H9 (cell line): ENCODE measurements around the gene PLSCR2. TPM values are rescaled to one million over a fixed set of nuclear protein-coding genes. Genes with fewer than 3 reads are reported as not detected.

Experiments used
- DNase-seq: peaks from one replicate; pipeline ENCODE4 v3.0.0-alpha.2; 2017
- H2AFZ ChIP-seq: one replicate; pipeline ENCODE4 v1.6.1; 2013; ENCODE audit warnings: mild to moderate bottlenecking, low read length, control low read depth, moderate library complexity
- H2AK5ac ChIP-seq: 2 replicates; pipeline ENCODE4 v1.6.1; 2013; ENCODE audit warnings: low read length, control low read depth, mixed read lengths; ENCODE audit not compliant: insufficient read length
- H2BK120ac ChIP-seq: one replicate; pipeline ENCODE4 v1.6.1; 2013; ENCODE audit warnings: low read depth, mild to moderate bottlenecking, low read length, control low read depth, inconsistent platforms; ENCODE audit not compliant: poor library complexity, severe bottlenecking
- H2BK12ac ChIP-seq: 2 replicates; pipeline ENCODE4 v1.6.1; 2013; ENCODE audit warnings: low read length, control low read depth, mixed read lengths, low read depth; ENCODE audit not compliant: insufficient read length
- H2BK15ac ChIP-seq: 2 replicates; pipeline ENCODE4 v1.6.1; 2013; ENCODE audit warnings: low read depth, low read length, control low read depth
- H2BK20ac ChIP-seq: one replicate; pipeline ENCODE4 v1.6.1; 2013; ENCODE audit warnings: low read depth, mild to moderate bottlenecking, low read length, control low read depth, inconsistent platforms; ENCODE audit not compliant: poor library complexity, severe bottlenecking
- H2BK5ac ChIP-seq: 2 replicates; pipeline ENCODE4 v1.6.1; 2013; ENCODE audit warnings: low read length, control low read depth, mixed read lengths; ENCODE audit not compliant: insufficient read length
- H3K14ac ChIP-seq: 2 replicates; pipeline ENCODE4 v1.6.1; 2013; ENCODE audit warnings: low read length, control low read depth; ENCODE audit not compliant: insufficient read depth
- H3K18ac ChIP-seq: 2 replicates; pipeline ENCODE4 v1.6.1; 2013; ENCODE audit warnings: low read depth, mild to moderate bottlenecking, mixed read lengths, low read length, control low read depth; ENCODE audit not compliant: insufficient read length
- H3K23ac ChIP-seq: 2 replicates; pipeline ENCODE4 v1.6.1; 2013; ENCODE audit warnings: low read length, control low read depth, mixed read lengths, low read depth; ENCODE audit not compliant: insufficient read length
- H3K23me2 ChIP-seq: 2 replicates; pipeline ENCODE4 v1.6.1; 2013; ENCODE audit warnings: low read depth, mild to moderate bottlenecking, mixed read lengths, low read length, control low read depth; ENCODE audit not compliant: insufficient read length, poor library complexity, severe bottlenecking
- H3K27ac ChIP-seq: 2 replicates; pipeline ENCODE4 v1.5.1; 2013; ENCODE audit warnings: low read length, control low read depth, mixed read lengths, low read depth; ENCODE audit not compliant: insufficient read length
- H3K27me3 ChIP-seq: 2 replicates; pipeline ENCODE4 v1.6.1; 2013; ENCODE audit warnings: low read length, control low read depth, inconsistent platforms; ENCODE audit not compliant: insufficient read depth
- H3K4ac ChIP-seq: 2 replicates; pipeline ENCODE4 v1.6.1; 2013; ENCODE audit warnings: low read depth, mild to moderate bottlenecking, control low read depth, inconsistent platforms, low read length, moderate library complexity
- H3K4me1 ChIP-seq: 2 replicates; pipeline ENCODE4 v1.6.1; 2013; ENCODE audit warnings: low read length, control low read depth, inconsistent platforms; ENCODE audit not compliant: insufficient read depth
- H3K4me2 ChIP-seq: 2 replicates; pipeline ENCODE4 v1.6.1; 2013; ENCODE audit warnings: low read length, control low read depth, mixed read lengths; ENCODE audit not compliant: insufficient read length, insufficient read depth
- H3K56ac ChIP-seq: 2 replicates; pipeline ENCODE4 v1.6.1; 2013; ENCODE audit warnings: low read depth, mild to moderate bottlenecking, mixed read lengths, low read length, control low read depth; ENCODE audit not compliant: insufficient read length
- H3K79me1 ChIP-seq: 2 replicates; pipeline ENCODE4 v1.6.1; 2013; ENCODE audit warnings: low read depth, mild to moderate bottlenecking, moderate library complexity, low read length, control low read depth, inconsistent platforms; ENCODE audit not compliant: insufficient read depth, poor library complexity, severe bottlenecking
- H3K79me2 ChIP-seq: 2 replicates; pipeline ENCODE4 v1.6.1; 2013; ENCODE audit warnings: low read length, control low read depth, inconsistent platforms; ENCODE audit not compliant: insufficient read depth
- H3K9ac ChIP-seq: 2 replicates; pipeline ENCODE4 v1.6.1; 2013; ENCODE audit warnings: low read length, control low read depth, mixed read lengths; ENCODE audit not compliant: insufficient read length; ENCODE audit errors: extremely low read depth
- H3K9me3 ChIP-seq: one replicate; pipeline ENCODE4 v1.6.1; 2013; ENCODE audit warnings: low read depth, low read length, inconsistent platforms; ENCODE audit not compliant: control insufficient read depth
- H3T11ph ChIP-seq: one replicate; pipeline ENCODE4 v1.6.1; 2013; ENCODE audit warnings: mild to moderate bottlenecking, low read length, control low read depth, inconsistent platforms
- H4K20me1 ChIP-seq: one replicate; pipeline ENCODE4 v1.6.1; 2013; ENCODE audit not compliant: control insufficient read depth, insufficient read length, insufficient read depth
- H4K5ac ChIP-seq: 2 replicates; pipeline ENCODE4 v1.6.1; 2013; ENCODE audit warnings: low read depth, mild to moderate bottlenecking, mixed read lengths, low read length, control low read depth; ENCODE audit not compliant: insufficient read length
- H4K8ac ChIP-seq: replicated peaks from 2 replicates; pipeline ENCODE4 v1.6.1; 2013; ENCODE audit warnings: low read length, control low read depth, mixed read lengths, low read depth; ENCODE audit not compliant: insufficient read length
- H4K91ac ChIP-seq: 2 replicates; pipeline ENCODE4 v1.6.1; 2013; ENCODE audit warnings: low read depth, mild to moderate bottlenecking, moderate library complexity, mixed read lengths, low read length, control low read depth; ENCODE audit not compliant: insufficient read length
- H3K27ac Mint-ChIP-seq, 3 experiments: 2 replicates in 2 of 3; 3 replicates in 1 of 3; pipeline ENCODE4 v1.8.0; 2020 to 2021; ENCODE audit warnings: mixed read lengths in 3 of 3, mild to moderate bottlenecking in 1 of 3, moderate library complexity in 1 of 3
- H3K27me3 Mint-ChIP-seq: 2 replicates; pipeline ENCODE4 v1.8.0; 2021; ENCODE audit warnings: low read depth, mild to moderate bottlenecking, moderate library complexity, mixed read lengths
- H3K36me3 Mint-ChIP-seq, 3 experiments: 2 replicates in 2 of 3; 3 replicates in 1 of 3; pipeline ENCODE4 v1.8.0; 2020 to 2021; ENCODE audit warnings: low read depth in 3 of 3, mixed read lengths in 3 of 3; ENCODE audit not compliant: insufficient read depth in 1 of 3
- H3K4me1 Mint-ChIP-seq, 2 experiments: 2 replicates each; pipeline ENCODE4 v1.8.0; 2020; ENCODE audit warnings: mixed read lengths in 2 of 2
- H3K4me3 Mint-ChIP-seq, 2 experiments: 2 replicates in 1 of 2; 3 replicates in 1 of 2; pipeline ENCODE4 v1.8.0; 2020 to 2021; ENCODE audit warnings: mild to moderate bottlenecking in 2 of 2, mixed read lengths in 2 of 2, moderate library complexity in 1 of 2
- H3K9me3 Mint-ChIP-seq, 2 experiments: 2 replicates in 1 of 2; 3 replicates in 1 of 2; pipeline ENCODE4 v1.8.0; 2020; ENCODE audit warnings: mild to moderate bottlenecking in 2 of 2, mixed read lengths in 2 of 2, moderate library complexity in 1 of 2
- WGBS: extraction: QIAGEN DNeasy Blood & Tissue Kit; methylation state at CpG from one replicate; pipeline ENCODE4 v1.1.7; 2013; ENCODE audit warnings: missing lambda C conversion rate, low lambda C conversion rate, mixed read lengths; ENCODE audit not compliant: insufficient read length; ENCODE audit errors: extremely low coverage; 5-methylcytosine and 5-hydroxymethylcytosine counted together
- total RNA-seq: library from RNA; stranded (reverse); gene quantifications from 2 replicates; pipeline ENCODE4 v1.2.1, GENCODE V29; 2021
- TF ChIP-seq, protein P1 (sequence below): fragments of 200-600 bp; sonication (generic); conservative IDR thresholded peaks from 3 replicates; pipeline ENCODE4 v1.8.0; 2021; ENCODE audit warnings: antibody characterized with exemption, mild to moderate bottlenecking

The PLSCR2 gene
- total RNA-seq, 1 experiment from 2014 or later = not detected

DNA sequence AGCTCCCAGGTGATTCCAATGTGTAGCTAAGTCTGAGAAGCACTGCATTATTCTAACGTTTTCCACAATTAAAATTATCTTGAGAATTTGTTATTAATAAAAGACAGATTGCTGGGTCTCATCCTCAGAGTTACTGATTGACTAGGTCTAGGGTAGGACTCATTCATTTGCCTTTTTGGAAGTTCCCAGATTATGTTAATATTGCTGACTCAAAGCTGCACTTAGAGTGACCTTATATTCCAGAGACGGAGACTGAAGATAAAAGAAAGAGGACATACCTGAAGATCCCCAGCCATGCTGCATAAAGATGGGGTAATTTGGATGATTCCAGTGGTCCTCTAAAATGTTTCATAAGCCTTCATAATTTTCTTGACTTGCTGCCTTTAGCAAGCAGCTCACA is 81.8 kb downstream of the PLSCR2 start:
- no peak overlapping the region for H2BK120ac ChIP-seq
- no peaks in the 10 kb centered on the region for H3K4me1 ChIP-seq
- no peaks in the 10 kb centered on the region for H3K27me3 Mint-ChIP-seq
- no peaks in the 10 kb centered on the region for H3K79me1 ChIP-seq
- H2BK12ac ChIP-seq = no peak overlapping the region
- no peak overlapping the region for H3K14ac ChIP-seq
- H3K9ac ChIP-seq = no peak overlapping the region
- H3K4ac ChIP-seq = no peak overlapping the region
- no CpG with 5 or more reads among the region's 2 CpGs for WGBS
- no peak overlapping the region for H2AFZ ChIP-seq
- TF ChIP-seq, protein P1, sequence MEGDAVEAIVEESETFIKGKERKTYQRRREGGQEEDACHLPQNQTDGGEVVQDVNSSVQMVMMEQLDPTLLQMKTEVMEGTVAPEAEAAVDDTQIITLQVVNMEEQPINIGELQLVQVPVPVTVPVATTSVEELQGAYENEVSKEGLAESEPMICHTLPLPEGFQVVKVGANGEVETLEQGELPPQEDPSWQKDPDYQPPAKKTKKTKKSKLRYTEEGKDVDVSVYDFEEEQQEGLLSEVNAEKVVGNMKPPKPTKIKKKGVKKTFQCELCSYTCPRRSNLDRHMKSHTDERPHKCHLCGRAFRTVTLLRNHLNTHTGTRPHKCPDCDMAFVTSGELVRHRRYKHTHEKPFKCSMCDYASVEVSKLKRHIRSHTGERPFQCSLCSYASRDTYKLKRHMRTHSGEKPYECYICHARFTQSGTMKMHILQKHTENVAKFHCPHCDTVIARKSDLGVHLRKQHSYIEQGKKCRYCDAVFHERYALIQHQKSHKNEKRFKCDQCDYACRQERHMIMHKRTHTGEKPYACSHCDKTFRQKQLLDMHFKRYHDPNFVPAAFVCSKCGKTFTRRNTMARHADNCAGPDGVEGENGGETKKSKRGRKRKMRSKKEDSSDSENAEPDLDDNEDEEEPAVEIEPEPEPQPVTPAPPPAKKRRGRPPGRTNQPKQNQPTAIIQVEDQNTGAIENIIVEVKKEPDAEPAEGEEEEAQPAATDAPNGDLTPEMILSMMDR = no peak
- H2BK15ac ChIP-seq = no peak overlapping the region
- no peaks in the 10 kb centered on the region; a peak in 1 of 5 replicates for H3K9me3 Mint-ChIP-seq
- no peak overlapping the region for H4K8ac ChIP-seq
- no peak overlapping the region for H4K5ac ChIP-seq
- no peak overlapping the region for H3K4me3 Mint-ChIP-seq
- H2AK5ac ChIP-seq = no peak overlapping the region
- H3K36me3 Mint-ChIP-seq = no peaks in the 10 kb centered on the region
- no peaks in the 10 kb centered on the region for H3K27me3 ChIP-seq
- no peak overlapping the region for H3K23ac ChIP-seq
- H3K23me2 ChIP-seq = no peaks in the 10 kb centered on the region
- no peak for DNase-seq
- H3K18ac ChIP-seq = no peak overlapping the region
- no peaks in the 10 kb centered on the region for H4K20me1 ChIP-seq
- H3K27ac Mint-ChIP-seq = no peak overlapping the region
- H3K4me2 ChIP-seq = no peak overlapping the region
- no peak overlapping the region for H3T11ph ChIP-seq
- H4K91ac ChIP-seq = no peak overlapping the region
- peaks cover 4 to 15% of the 10 kb centered on the region in 2 experiments; a peak in 2 of 4 replicates for H3K4me1 Mint-ChIP-seq
- no peak overlapping the region for H3K27ac ChIP-seq
- no peak overlapping the region for H2BK5ac ChIP-seq
- H2BK20ac ChIP-seq = no peak overlapping the region
- H3K56ac ChIP-seq = no peak overlapping the region
- H3K9me3 ChIP-seq = no peaks in the 10 kb centered on the region
- no peaks in the 10 kb centered on the region for H3K79me2 ChIP-seq
